ENCODE measurements around the gene LCE2A.
"Not testable (repeated sequence)": the region's sequence is repeated elsewhere in the genome, so short reads cannot be mapped to it uniquely, and the experiment has no call there.

LCE2A gene

GRCh38 chr1:152697701-152698600 is at the start of gene LCE2A:
Gene LCE2A (plus strand): TSS chr1:152698345. CDS start chr1:152698902, 557 bp downstream.
- no peak for DNase-seq (ENCODE audit: low read depth in 1 of 2, low spot score in 1 of 2)

- no peak for DNase-seq (ENCODE audit: low read depth in 1 of 2, low spot score in 1 of 2)
Observed at GRCh38 chr1:152654110-152654509, 44.0 kb upstream of the LCE2A start.

GRCh38 chr1:152656459-152656858 is 41.7 kb upstream of the LCE2A start:
- no peak for DNase-seq (ENCODE audit: low read depth in 1 of 2, low spot score in 1 of 2)

GRCh38 chr1:152657677-152658076 is 40.5 kb upstream of the LCE2A start:
- no peak for DNase-seq (ENCODE audit: low read depth in 1 of 2, low spot score in 1 of 2)

- DNase-seq (ENCODE audit: low read depth in 1 of 2, low spot score in 1 of 2) = no peak
Observed at GRCh38 chr1:152658649-152659048, 39.5 kb upstream of the LCE2A start.

GRCh38 chr1:152663098-152663497 is 35.0 kb upstream of the LCE2A start, which contains the start of gene LCE2D:
Gene LCE2D (plus strand): TSS chr1:152663380. CDS start chr1:152664106, 726 bp downstream.
- DNase-seq (ENCODE audit: low read depth in 1 of 2, low spot score in 1 of 2) = no peak

- not testable (repeated sequence) for DNase-seq (ENCODE audit: low read depth in 1 of 2, low spot score in 1 of 2)
Observed at GRCh38 chr1:152666171-152666570, 32.0 kb upstream of the LCE2A start.

- DNase-seq (ENCODE audit: low read depth in 1 of 2, low spot score in 1 of 2) = no peak
Observed at GRCh38 chr1:152667648-152668047, 30.5 kb upstream of the LCE2A start.

GRCh38 chr1:152673016-152673415 is 25.1 kb upstream of the LCE2A start:
- no peak for DNase-seq (ENCODE audit: low read depth in 1 of 2, low spot score in 1 of 2)

- DNase-seq (ENCODE audit: low read depth in 1 of 2, low spot score in 1 of 2) = not testable (repeated sequence)
Observed at GRCh38 chr1:152674983-152675382, 23.2 kb upstream of the LCE2A start, which contains the start of gene LCE2C. Gene LCE2C (plus strand): TSS chr1:152675279. CDS start chr1:152676016, 737 bp downstream.

- DNase-seq (ENCODE audit: low read depth in 1 of 2, low spot score in 1 of 2) = no peak
Observed at GRCh38 chr1:152679459-152679858, 18.7 kb upstream of the LCE2A start.

GRCh38 chr1:152681616-152682015 is 16.5 kb upstream of the LCE2A start:
- no peak for DNase-seq (ENCODE audit: low read depth in 1 of 2, low spot score in 1 of 2)

GRCh38 chr1:152683846-152684245 is 14.3 kb upstream of the LCE2A start:
- DNase-seq (ENCODE audit: low read depth in 1 of 2, low spot score in 1 of 2) = no peak

- not testable (repeated sequence) for DNase-seq (ENCODE audit: low read depth in 1 of 2, low spot score in 1 of 2)
Observed at GRCh38 chr1:152685823-152686222, 12.3 kb upstream of the LCE2A start, which contains the start of gene LCE2B. Gene LCE2B (plus strand): TSS chr1:152686123. CDS start chr1:152686844, 721 bp downstream.

GRCh38 chr1:152699746-152700145 is 1.6 kb downstream of the LCE2A start:
- DNase-seq (ENCODE audit: low read depth in 1 of 2, low spot score in 1 of 2) = no peak

GRCh38 chr1:152707860-152708259 is 9.7 kb downstream of the LCE2A start, which contains the start of gene LCE4A:
Gene LCE4A (plus strand): TSS chr1:152708160. CDS start chr1:152709076, 916 bp downstream.
- DNase-seq (ENCODE audit: low read depth in 1 of 2, low spot score in 1 of 2) = no peak

GRCh38 chr1:152718238-152718637 is 20.1 kb downstream of the LCE2A start:
- no peak for DNase-seq (ENCODE audit: low read depth in 1 of 2, low spot score in 1 of 2)

GRCh38 chr1:152725261-152725660 is 27.1 kb downstream of the LCE2A start:
- DNase-seq (ENCODE audit: low read depth in 1 of 2, low spot score in 1 of 2) = no peak

GRCh38 chr1:152728986-152729385 is 30.8 kb downstream of the LCE2A start:
- no peak for DNase-seq (ENCODE audit: low read depth in 1 of 2, low spot score in 1 of 2)

GRCh38 chr1:152735648-152736047 is 37.5 kb downstream of the LCE2A start:
- no peak for DNase-seq (ENCODE audit: low read depth in 1 of 2, low spot score in 1 of 2)

- DNase-seq (ENCODE audit: low read depth in 1 of 2, low spot score in 1 of 2) = no peak
Observed at GRCh38 chr1:152737997-152738396, 39.9 kb downstream of the LCE2A start.

GRCh38 chr1:152739841-152740240 is 41.7 kb downstream of the LCE2A start:
- DNase-seq (ENCODE audit: low read depth in 1 of 2, low spot score in 1 of 2) = no peak

Data from activated T-helper 1 cell treated with anti-CD3 and anti-CD28 coated beads, Interleukin-2, amount 50 U/mL, for 16 hours (primary cell).